ENCODE data around the gene PATJ. TPM values are rescaled to one million over a fixed set of nuclear protein-coding genes. Genes with fewer than 3 reads are reported as not detected.

PATJ gene
- total RNA-seq, 1 experiment from 2014 or later, result 57.9 TPM

GRCh38 chr1:62029704-62030103 is 287.4 kb downstream of the PATJ start:
- no peak overlapping the region for H3K4me3 Mint-ChIP-seq
- peak overlapping the region; percentile 12 for H3K27ac Mint-ChIP-seq
- peaks cover 47% of the 10 kb centered on the region for H3K4me1 Mint-ChIP-seq
- H3K27me3 Mint-ChIP-seq (ENCODE audit: low read depth), result no peaks in the 10 kb centered on the region
- peaks cover 23% of the 10 kb centered on the region for H3K36me3 Mint-ChIP-seq
- ATAC-seq, result no peak
- DNase-seq (ENCODE audit: low spot score), result no peak
- peaks cover 17% of the 10 kb centered on the region for H3K9me3 Mint-ChIP-seq
- CTCF ChIA-PET, result no interaction called here
- POLR2A ChIA-PET, result no interaction called here
- TF ChIP-seq IRF1 (CRISPR knock-in tag; IDR thresholded peaks at IDR 0.05) (no peak), NFATC4 (CRISPR knock-in tag; IDR thresholded peaks at IDR 0.05) (no peak), KAT7 (CRISPR knock-in tag; IDR thresholded peaks at IDR 0.05; ENCODE audit: borderline replicate concordance) (no peak), NR3C1 (CRISPR knock-in tag; conservative IDR thresholded peaks at IDR 0.05; ENCODE audit: low read depth) (no peak), GRHL2 (CRISPR knock-in tag; IDR thresholded peaks at IDR 0.05; ENCODE audit: insufficient replicate concordance, severe bottlenecking) (no peak), ESRRA (CRISPR knock-in tag; IDR thresholded peaks at IDR 0.05; ENCODE audit: borderline replicate concordance) (no peak), NFE2L1 (CRISPR knock-in tag; IDR thresholded peaks at IDR 0.05) (no peak), ATF2 (CRISPR knock-in tag; IDR thresholded peaks at IDR 0.05; ENCODE audit: borderline replicate concordance, low read depth) (no peak), ZNF121 (CRISPR knock-in tag; IDR thresholded peaks at IDR 0.05) (no peak)

GRCh38 chr1:62034790-62035189 is 292.5 kb downstream of the PATJ start:
- ChIA-PET CTCF (interaction anchor here (1.0 to 2.8 kb wide), 5 partner anchors 24 to 83 kb away, joined by 3 to 14 read pairs (median 4); no protein-coding TSS in a partner anchor), POLR2A (no interaction called here)
- Mint-ChIP-seq H3K36me3 (peaks cover 6% of the 10 kb centered on the region), H3K4me1 (peaks cover 62% of the 10 kb centered on the region), H3K4me3 (no peak overlapping the region), H3K27me3 (ENCODE audit: low read depth) (no peaks in the 10 kb centered on the region), H3K27ac (peak overlapping the region; percentile 41; the same call in 1 of the 2 replicates), H3K9me3 (peaks cover 5% of the 10 kb centered on the region)
- ATAC-seq (no peak), DNase-seq (ENCODE audit: low spot score) (no peak)
- TF ChIP-seq USF2 (CRISPR knock-in tag; IDR thresholded peaks at IDR 0.05), result no peak
- TF ChIP-seq ATF2 (CRISPR knock-in tag; IDR thresholded peaks at IDR 0.05; ENCODE audit: borderline replicate concordance, low read depth), result no peak
- TF ChIP-seq IRF2 (CRISPR knock-in tag; IDR thresholded peaks at IDR 0.05; ENCODE audit: borderline replicate concordance, low read depth), result no peak
- no peak for TF ChIP-seq ZBTB21 (CRISPR knock-in tag; IDR thresholded peaks at IDR 0.05; ENCODE audit: borderline replicate concordance)
- TF ChIP-seq RORB (CRISPR knock-in tag; IDR thresholded peaks at IDR 0.05), result no peak
- no peak for TF ChIP-seq EMX1 (CRISPR knock-in tag; IDR thresholded peaks at IDR 0.05)
- no peak for TF ChIP-seq MLX (CRISPR knock-in tag; IDR thresholded peaks at IDR 0.05)
- no peak for TF ChIP-seq STAT6 (CRISPR knock-in tag; conservative IDR thresholded peaks at IDR 0.05; ENCODE audit: low read depth)
- no peak for TF ChIP-seq ZNF263 (CRISPR knock-in tag; IDR thresholded peaks at IDR 0.05; ENCODE audit: low read depth)
- no peak for TF ChIP-seq ATF1 (CRISPR knock-in tag; IDR thresholded peaks at IDR 0.05)
- no peak for TF ChIP-seq TEAD4 (CRISPR knock-in tag; IDR thresholded peaks at IDR 0.05)
- TF ChIP-seq FOXP1 (CRISPR knock-in tag; IDR thresholded peaks at IDR 0.05; ENCODE audit: borderline replicate concordance), result no peak

Data from WTC11 (cell line).